PC-9 (cell line): ENCODE measurements around the gene ATP2C2. TPM values are rescaled to one million over a fixed set of nuclear protein-coding genes. Genes with fewer than 3 reads are reported as not detected.

Experiments used
- BruUV-seq: library from RNA; stranded (reverse); fragments of 400-500 nt; replicated peaks from 2 replicates; lab custom pipeline; 2021; lab: Mats Ljungman, UMichigan
- CTCF ChIA-PET: fragments of 300-600 bp; sonication (Branson Sonifier 250); formaldehyde crosslinking; loops from one replicate; lab custom pipeline; 2022; ENCODE audit warnings: antibody characterized with exemption; lab: Charles Lee
- POLR2A ChIA-PET: fragments of 300-600 bp; sonication (Branson Sonifier 250); formaldehyde crosslinking; loops from one replicate; lab custom pipeline; 2022; ENCODE audit warnings: antibody characterized with exemption; ENCODE audit not compliant: unreplicated experiment; lab: Charles Lee
- DNase-seq, 2 experiments: peaks; one replicate each; pipeline versions ENCODE4 v3.0.0 to v3.0.0-alpha.2; 2015 to 2022; ENCODE audit warnings: mixed read lengths in 1 of 2
- H2AFZ ChIP-seq: fragments of 200-600 bp; sonication (generic); 2 replicates; pipeline ENCODE4 v1.8.1; 2017; ENCODE audit warnings: antibody characterized with exemption
- H3F3A ChIP-seq: fragments of 200-600 bp; sonication (generic); 2 replicates; pipeline ENCODE4 v1.8.1; 2017; ENCODE audit warnings: antibody characterized with exemption, mild to moderate bottlenecking, low read depth; ENCODE audit not compliant: insufficient read depth
- H3K27ac ChIP-seq: fragments of 200-600 bp; sonication (generic); 2 replicates; pipeline ENCODE4 v1.6.1; 2016; ENCODE audit warnings: mixed run types
- H3K27me3 ChIP-seq: fragments of 200-600 bp; sonication (generic); 2 replicates; pipeline ENCODE4 v1.6.1; 2016; ENCODE audit warnings: low read depth, mixed run types; ENCODE audit not compliant: insufficient read depth
- H3K36me3 ChIP-seq: fragments of 200-600 bp; sonication (generic); 2 replicates; pipeline ENCODE4 v1.6.1; 2016; ENCODE audit warnings: low read depth, mixed run types
- H3K4me1 ChIP-seq: fragments of 200-600 bp; sonication (generic); replicated peaks from 2 replicates; pipeline ENCODE4 v1.6.1; 2016; ENCODE audit warnings: mixed run types; ENCODE audit not compliant: insufficient read depth
- H3K4me2 ChIP-seq: fragments of 200-600 bp; sonication (generic); 2 replicates; pipeline ENCODE4 v1.6.1; 2017; ENCODE audit warnings: mixed run types
- H3K4me3 ChIP-seq: fragments of 200-600 bp; sonication (generic); 2 replicates; pipeline ENCODE4 v1.6.1; 2016; ENCODE audit warnings: mixed run types
- H3K79me2 ChIP-seq: fragments of 200-600 bp; sonication (generic); 2 replicates; pipeline ENCODE4 v1.6.1; 2017; ENCODE audit warnings: low read depth, mixed run types
- H3K9me2 ChIP-seq: fragments of 200-600 bp; sonication (generic); 2 replicates; pipeline ENCODE4 v1.8.1; 2017; ENCODE audit warnings: mild to moderate bottlenecking; ENCODE audit not compliant: insufficient read depth
- H3K9me3 ChIP-seq: fragments of 200-600 bp; sonication (generic); 2 replicates; pipeline ENCODE4 v1.8.1; 2016; ENCODE audit warnings: low read depth; ENCODE audit not compliant: insufficient read depth
- H4K20me1 ChIP-seq: fragments of 200-600 bp; sonication (generic); 2 replicates; pipeline ENCODE4 v1.8.1; 2017; ENCODE audit not compliant: insufficient read depth
- EZH2 ChIP-seq: fragments of 200-600 bp; sonication (generic); IDR thresholded peaks from 2 replicates; pipeline ENCODE4 v1.8.0; 2017; ENCODE audit warnings: antibody characterized with exemption, low read depth
- intact Hi-C: fragments of 100-400 bp; cut with micrococcal nuclease; formaldehyde crosslinking; loops from one replicate; pipeline ENCODE4 v1.10.0; 2022; ENCODE audit not compliant: unreplicated experiment
- total RNA-seq: library from RNA; stranded (reverse); gene quantifications from 2 replicates; pipeline ENCODE4 v1.2.3, GENCODE V29; 2021
- TF ChIP-seq, protein P1 (sequence below): fragments of 200-600 bp; sonication (generic); conservative IDR thresholded peaks from 2 replicates; pipeline ENCODE4 v1.6.1; 2017; ENCODE audit warnings: mixed run types, antibody characterized with exemption, mild to moderate bottlenecking, moderate library complexity

Gene ATP2C2
- total RNA-seq, 1 experiment from 2014 or later: 17.2 TPM

DNA sequence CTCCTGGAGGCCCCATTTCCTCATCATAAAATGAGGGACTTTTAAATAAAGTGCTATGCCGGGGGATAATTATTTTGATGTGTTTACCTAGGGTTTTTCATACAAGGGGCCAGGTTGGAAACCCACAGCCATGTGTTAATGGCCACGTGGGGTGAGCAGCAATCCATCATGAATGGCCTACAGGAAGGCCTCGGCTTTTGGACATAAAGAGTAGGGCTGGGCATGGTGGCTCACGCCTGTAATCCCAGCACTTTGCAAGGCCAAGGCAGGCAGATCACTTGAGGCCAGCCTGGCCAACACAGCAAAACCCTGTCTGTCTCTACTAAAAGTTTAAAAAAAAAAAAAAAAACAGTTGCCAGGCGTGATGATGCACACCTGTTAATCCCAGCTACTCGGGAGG is 95.8 kb downstream of the ATP2C2 start:
- ChIA-PET CTCF (interaction anchor here (0.6 kb wide), 2 partner anchors 27 to 62 kb away, joined by 3 to 4 read pairs; no protein-coding TSS in a partner anchor), POLR2A (interaction anchor here (0.7 kb wide), 1 partner anchor 11 kb away, joined by 5 read pairs; no protein-coding TSS in a partner anchor)
- no peaks in the 10 kb centered on the region for H3K27me3 ChIP-seq
- TF ChIP-seq EZH2: no peak
- TF ChIP-seq, protein P1, sequence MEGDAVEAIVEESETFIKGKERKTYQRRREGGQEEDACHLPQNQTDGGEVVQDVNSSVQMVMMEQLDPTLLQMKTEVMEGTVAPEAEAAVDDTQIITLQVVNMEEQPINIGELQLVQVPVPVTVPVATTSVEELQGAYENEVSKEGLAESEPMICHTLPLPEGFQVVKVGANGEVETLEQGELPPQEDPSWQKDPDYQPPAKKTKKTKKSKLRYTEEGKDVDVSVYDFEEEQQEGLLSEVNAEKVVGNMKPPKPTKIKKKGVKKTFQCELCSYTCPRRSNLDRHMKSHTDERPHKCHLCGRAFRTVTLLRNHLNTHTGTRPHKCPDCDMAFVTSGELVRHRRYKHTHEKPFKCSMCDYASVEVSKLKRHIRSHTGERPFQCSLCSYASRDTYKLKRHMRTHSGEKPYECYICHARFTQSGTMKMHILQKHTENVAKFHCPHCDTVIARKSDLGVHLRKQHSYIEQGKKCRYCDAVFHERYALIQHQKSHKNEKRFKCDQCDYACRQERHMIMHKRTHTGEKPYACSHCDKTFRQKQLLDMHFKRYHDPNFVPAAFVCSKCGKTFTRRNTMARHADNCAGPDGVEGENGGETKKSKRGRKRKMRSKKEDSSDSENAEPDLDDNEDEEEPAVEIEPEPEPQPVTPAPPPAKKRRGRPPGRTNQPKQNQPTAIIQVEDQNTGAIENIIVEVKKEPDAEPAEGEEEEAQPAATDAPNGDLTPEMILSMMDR: no peak
- intact Hi-C loops: no loop called here
- peaks cover 8% of the 10 kb centered on the region; the same call in 1 of the 2 replicates for H3K9me3 ChIP-seq
- peaks cover 57% of the 10 kb centered on the region for H3K36me3 ChIP-seq
- H3K9me2 ChIP-seq: no peaks in the 10 kb centered on the region
- H3K79me2 ChIP-seq: no peaks in the 10 kb centered on the region
- H4K20me1 ChIP-seq: no peaks in the 10 kb centered on the region
- no peak overlapping the region for H2AFZ ChIP-seq
- BruUV-seq: no TSS peak
- H3K4me1 ChIP-seq: no peaks in the 10 kb centered on the region
- H3F3A ChIP-seq: peaks cover 11% of the 10 kb centered on the region
- H3K4me3 ChIP-seq: no peak overlapping the region
- H3K27ac ChIP-seq: no peak overlapping the region
- H3K4me2 ChIP-seq: no peak overlapping the region
- DNase-seq: no peak

DNA sequence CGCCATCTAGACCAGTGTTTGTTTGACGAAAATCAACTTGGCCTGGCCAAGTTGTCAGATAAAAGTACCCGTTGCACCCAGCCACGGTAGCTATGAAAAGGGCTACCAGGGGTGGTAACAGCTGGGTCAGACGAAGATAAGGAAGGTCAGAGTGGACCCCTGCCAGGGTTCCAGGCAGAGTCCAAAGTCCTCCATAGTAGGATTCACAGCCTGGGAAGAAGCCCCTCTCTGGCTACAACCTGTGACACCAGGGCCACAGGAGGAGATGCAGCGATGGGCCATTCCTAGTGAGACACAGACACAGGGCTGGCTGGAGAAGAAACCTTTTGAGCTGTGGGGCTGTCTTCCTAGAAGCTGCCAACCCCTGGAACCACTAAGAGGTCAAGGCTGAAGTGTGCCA is 96.8 kb downstream of the ATP2C2 start:
- Histone ChIP-seq H3K27ac (no peak overlapping the region), H3F3A (peaks cover 11% of the 10 kb centered on the region), H3K27me3 (no peaks in the 10 kb centered on the region), H3K36me3 (peaks cover 50% of the 10 kb centered on the region), H3K9me2 (no peaks in the 10 kb centered on the region), H3K4me3 (no peak overlapping the region), H3K4me1 (no peaks in the 10 kb centered on the region), H3K79me2 (no peaks in the 10 kb centered on the region), H4K20me1 (no peaks in the 10 kb centered on the region), H2AFZ (no peak overlapping the region), H3K4me2 (no peak overlapping the region), H3K9me3 (peaks cover 8% of the 10 kb centered on the region; the same call in 1 of the 2 replicates)
- ChIA-PET POLR2A (interaction anchor here (0.5 kb wide), 1 partner anchor 41 kb away, joined by 3 read pairs; no protein-coding TSS in a partner anchor), CTCF (interaction anchor here (0.5 kb wide), 1 partner anchor 41 kb away, joined by 3 read pairs; no protein-coding TSS in a partner anchor)
- DNase-seq: no peak
- TF ChIP-seq, protein P1: no peak
- TF ChIP-seq EZH2: no peak
- BruUV-seq: no TSS peak
- intact Hi-C loops: no loop called here

DNA sequence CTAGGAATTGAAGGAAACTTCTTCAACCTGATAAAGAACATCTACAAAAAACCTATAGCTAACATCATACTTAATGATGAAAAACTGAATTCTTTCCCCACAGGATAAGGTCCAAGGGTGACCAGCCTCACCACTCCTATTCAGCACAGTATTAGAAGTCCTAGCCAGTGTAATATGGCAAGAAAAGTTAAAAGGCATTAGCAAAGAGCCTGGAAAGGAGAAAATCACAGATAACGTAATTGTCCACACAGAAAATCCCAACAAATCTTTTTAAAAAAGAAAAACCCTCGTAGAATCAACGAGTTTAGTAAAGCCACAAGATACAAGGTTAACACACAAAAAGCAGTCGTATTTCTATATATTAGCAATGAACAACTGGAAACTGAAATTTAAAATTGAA is 98.4 kb downstream of the ATP2C2 start:
- Histone ChIP-seq H3K4me3 (no peak overlapping the region), H3K4me2 (no peak overlapping the region), H3K9me3 (peaks cover 8% of the 10 kb centered on the region; the same call in 1 of the 2 replicates), H3K79me2 (no peaks in the 10 kb centered on the region), H3K36me3 (peaks cover 37% of the 10 kb centered on the region), H3K9me2 (no peaks in the 10 kb centered on the region), H3K4me1 (no peaks in the 10 kb centered on the region), H3F3A (peaks cover 11% of the 10 kb centered on the region), H4K20me1 (no peaks in the 10 kb centered on the region), H3K27me3 (no peaks in the 10 kb centered on the region), H2AFZ (no peak overlapping the region), H3K27ac (no peak overlapping the region)
- CTCF ChIA-PET: no interaction called here
- intact Hi-C loops: no loop called here
- BruUV-seq: no TSS peak
- no peak for DNase-seq
- POLR2A ChIA-PET: no interaction called here
- no peak for TF ChIP-seq EZH2
- TF ChIP-seq, protein P1: no peak
